HL-60 (cell line): ENCODE measurements around the gene RALGPS2.

ENCODE experiments used
- CTCF ChIP-seq: IDR thresholded peaks from one replicate; pipeline ENCODE4 v1.5.1; 2011; ENCODE audit warnings: low read length, control low read depth, inconsistent platforms; ENCODE audit not compliant: insufficient read depth
- GABPA ChIP-seq: IDR thresholded peaks from 2 replicates; pipeline ENCODE4 v1.6.1; 2012; ENCODE audit warnings: low read depth
- POLR2AphosphoS5 ChIP-seq: IDR thresholded peaks from 2 replicates; pipeline ENCODE4 v1.6.1; 2012; ENCODE audit warnings: low read depth
- TF ChIP-seq, protein P1 (sequence below): IDR thresholded peaks from 2 replicates; pipeline ENCODE4 v1.6.1; 2012; ENCODE audit warnings: low read depth; ENCODE audit not compliant: insufficient replicate concordance

GRCh38 chr1:178958491-178958890 is 233.4 kb downstream of the RALGPS2 start:
- TF ChIP-seq CTCF (no peak), GABPA (no peak), POLR2AphosphoS5 (no peak)
- TF ChIP-seq, protein P1, sequence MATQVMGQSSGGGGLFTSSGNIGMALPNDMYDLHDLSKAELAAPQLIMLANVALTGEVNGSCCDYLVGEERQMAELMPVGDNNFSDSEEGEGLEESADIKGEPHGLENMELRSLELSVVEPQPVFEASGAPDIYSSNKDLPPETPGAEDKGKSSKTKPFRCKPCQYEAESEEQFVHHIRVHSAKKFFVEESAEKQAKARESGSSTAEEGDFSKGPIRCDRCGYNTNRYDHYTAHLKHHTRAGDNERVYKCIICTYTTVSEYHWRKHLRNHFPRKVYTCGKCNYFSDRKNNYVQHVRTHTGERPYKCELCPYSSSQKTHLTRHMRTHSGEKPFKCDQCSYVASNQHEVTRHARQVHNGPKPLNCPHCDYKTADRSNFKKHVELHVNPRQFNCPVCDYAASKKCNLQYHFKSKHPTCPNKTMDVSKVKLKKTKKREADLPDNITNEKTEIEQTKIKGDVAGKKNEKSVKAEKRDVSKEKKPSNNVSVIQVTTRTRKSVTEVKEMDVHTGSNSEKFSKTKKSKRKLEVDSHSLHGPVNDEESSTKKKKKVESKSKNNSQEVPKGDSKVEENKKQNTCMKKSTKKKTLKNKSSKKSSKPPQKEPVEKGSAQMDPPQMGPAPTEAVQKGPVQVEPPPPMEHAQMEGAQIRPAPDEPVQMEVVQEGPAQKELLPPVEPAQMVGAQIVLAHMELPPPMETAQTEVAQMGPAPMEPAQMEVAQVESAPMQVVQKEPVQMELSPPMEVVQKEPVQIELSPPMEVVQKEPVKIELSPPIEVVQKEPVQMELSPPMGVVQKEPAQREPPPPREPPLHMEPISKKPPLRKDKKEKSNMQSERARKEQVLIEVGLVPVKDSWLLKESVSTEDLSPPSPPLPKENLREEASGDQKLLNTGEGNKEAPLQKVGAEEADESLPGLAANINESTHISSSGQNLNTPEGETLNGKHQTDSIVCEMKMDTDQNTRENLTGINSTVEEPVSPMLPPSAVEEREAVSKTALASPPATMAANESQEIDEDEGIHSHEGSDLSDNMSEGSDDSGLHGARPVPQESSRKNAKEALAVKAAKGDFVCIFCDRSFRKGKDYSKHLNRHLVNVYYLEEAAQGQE: no peak
